NB4 (cell line): Measurements from ENCODE around the gene OSBPL10.

ENCODE experiments used
- DNase-seq: peaks from one replicate; pipeline ENCODE4 v3.0.0; 2010; ENCODE audit warnings: low read depth
- H3K4me3 ChIP-seq: one replicate; pipeline ENCODE4 v1.5.1; 2011; ENCODE audit warnings: mild to moderate bottlenecking, low read depth, low read length, moderate library complexity
- MAX ChIP-seq: IDR thresholded peaks from 2 replicates; pipeline ENCODE4 v1.6.1; 2011; ENCODE audit warnings: low read depth, low read length
- MYC ChIP-seq: IDR thresholded peaks from 2 replicates; pipeline ENCODE4 v1.6.1; 2011; ENCODE audit warnings: low read depth, low read length
- POLR2A ChIP-seq: IDR thresholded peaks from 2 replicates; pipeline ENCODE4 v1.6.1; 2011; ENCODE audit warnings: mild to moderate bottlenecking; ENCODE audit not compliant: insufficient read length; ENCODE audit errors: extremely low read depth
- TF ChIP-seq, protein P1 (sequence below): IDR thresholded peaks from one replicate; pipeline ENCODE4 v1.5.1; 2012; ENCODE audit warnings: low read depth, low read length

Gene OSBPL10

GRCh38 chr3:31622636-31623288 is 358.3 kb downstream of the OSBPL10 start:
- DNase-seq: no peak
- no peak overlapping the region for H3K4me3 ChIP-seq
- TF ChIP-seq MYC (no peak), POLR2A (no peak), MAX (no peak)
- TF ChIP-seq, protein P1, sequence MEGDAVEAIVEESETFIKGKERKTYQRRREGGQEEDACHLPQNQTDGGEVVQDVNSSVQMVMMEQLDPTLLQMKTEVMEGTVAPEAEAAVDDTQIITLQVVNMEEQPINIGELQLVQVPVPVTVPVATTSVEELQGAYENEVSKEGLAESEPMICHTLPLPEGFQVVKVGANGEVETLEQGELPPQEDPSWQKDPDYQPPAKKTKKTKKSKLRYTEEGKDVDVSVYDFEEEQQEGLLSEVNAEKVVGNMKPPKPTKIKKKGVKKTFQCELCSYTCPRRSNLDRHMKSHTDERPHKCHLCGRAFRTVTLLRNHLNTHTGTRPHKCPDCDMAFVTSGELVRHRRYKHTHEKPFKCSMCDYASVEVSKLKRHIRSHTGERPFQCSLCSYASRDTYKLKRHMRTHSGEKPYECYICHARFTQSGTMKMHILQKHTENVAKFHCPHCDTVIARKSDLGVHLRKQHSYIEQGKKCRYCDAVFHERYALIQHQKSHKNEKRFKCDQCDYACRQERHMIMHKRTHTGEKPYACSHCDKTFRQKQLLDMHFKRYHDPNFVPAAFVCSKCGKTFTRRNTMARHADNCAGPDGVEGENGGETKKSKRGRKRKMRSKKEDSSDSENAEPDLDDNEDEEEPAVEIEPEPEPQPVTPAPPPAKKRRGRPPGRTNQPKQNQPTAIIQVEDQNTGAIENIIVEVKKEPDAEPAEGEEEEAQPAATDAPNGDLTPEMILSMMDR: no peak

DNA sequence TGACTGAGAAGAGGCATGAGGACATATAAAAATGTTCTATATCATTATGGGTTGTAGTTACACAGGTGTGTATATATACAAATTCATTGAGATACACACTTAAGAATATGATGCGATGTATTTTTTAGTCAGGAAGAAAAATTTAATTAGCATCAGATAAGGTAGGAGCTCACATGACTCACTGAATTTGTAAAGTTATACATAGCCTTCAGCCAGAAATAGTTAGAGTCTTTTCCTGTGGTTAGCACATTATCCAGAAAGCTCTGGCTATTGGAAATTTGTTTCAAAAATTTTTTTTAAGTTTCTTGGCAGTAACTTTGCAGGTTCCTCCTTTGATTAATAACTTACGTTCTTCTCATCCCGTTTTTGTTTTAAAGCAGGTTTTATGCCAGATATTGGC is 359.7 kb downstream of the OSBPL10 start:
- DNase-seq: no peak
- TF ChIP-seq, protein P1: no peak
- no peak for TF ChIP-seq MYC
- TF ChIP-seq MAX: no peak
- no peak for TF ChIP-seq POLR2A
- no peak overlapping the region for H3K4me3 ChIP-seq

- DNase-seq: no peak
- no peak overlapping the region for H3K4me3 ChIP-seq
- TF ChIP-seq, protein P1: no peak
- TF ChIP-seq POLR2A (no peak), MAX (no peak), MYC (no peak)
Observed at GRCh38 chr3:31620656-31621055, 360.4 kb downstream of the OSBPL10 start.

- H3K4me3 ChIP-seq: no peak overlapping the region
- no peak for DNase-seq
- TF ChIP-seq POLR2A: no peak
- TF ChIP-seq MAX: no peak
- TF ChIP-seq, protein P1: no peak
- no peak for TF ChIP-seq MYC
Observed at GRCh38 chr3:31616711-31617110, 364.4 kb downstream of the OSBPL10 start.

- H3K4me3 ChIP-seq: no peak overlapping the region
- no peak for TF ChIP-seq POLR2A
- TF ChIP-seq, protein P1: no peak
- TF ChIP-seq MYC: no peak
- TF ChIP-seq MAX: no peak
- no peak for DNase-seq
Observed at GRCh38 chr3:31615071-31615875, 365.8 kb downstream of the OSBPL10 start.
